MM.1S (cell line): Measurements from ENCODE around the gene MED15.
"Not testable (repeated sequence)": the region's sequence is repeated elsewhere in the genome, so short reads cannot be mapped to it uniquely, and the experiment has no call there.

Experiments
- DNase-seq: peaks from one replicate; pipeline ENCODE4 v3.0.0-alpha.2; 2015
- H2AFZ ChIP-seq: fragments of 300-600 bp; sonication (generic); 2 replicates; pipeline ENCODE4 v1.6.0; 2016; ENCODE audit warnings: antibody characterized with exemption, low read length
- H3F3A ChIP-seq: fragments of 300-600 bp; sonication (generic); 2 replicates; pipeline ENCODE4 v1.6.1; 2016; ENCODE audit warnings: mild to moderate bottlenecking, antibody characterized with exemption, low read length, moderate library complexity, mixed read lengths; ENCODE audit not compliant: insufficient read depth
- H3K27ac ChIP-seq: fragments of 300-600 bp; sonication (generic); 2 replicates; pipeline ENCODE4 v1.5.1; 2016; ENCODE audit warnings: mild to moderate bottlenecking, low read length
- H3K27me3 ChIP-seq: fragments of 300-600 bp; sonication (generic); replicated peaks from 2 replicates; pipeline ENCODE4 v1.6.0; 2016; ENCODE audit warnings: low read length; ENCODE audit not compliant: insufficient read depth
- H3K36me3 ChIP-seq: fragments of 300-600 bp; sonication (generic); replicated peaks from 2 replicates; pipeline ENCODE4 v1.6.1; 2016; ENCODE audit warnings: mild to moderate bottlenecking, low read length, mixed read lengths; ENCODE audit not compliant: insufficient read depth
- H3K4me1 ChIP-seq: fragments of 300-600 bp; sonication (generic); 2 replicates; pipeline ENCODE4 v1.6.1; 2016; ENCODE audit warnings: low read length, mixed read lengths
- H3K4me2 ChIP-seq: fragments of 300-600 bp; sonication (generic); 2 replicates; pipeline ENCODE4 v1.6.0; 2016; ENCODE audit warnings: low read depth, low read length
- H3K4me3 ChIP-seq: fragments of 300-600 bp; sonication (generic); 2 replicates; pipeline ENCODE4 v1.5.1; 2016; ENCODE audit warnings: low read length, mixed read lengths
- H3K79me2 ChIP-seq: fragments of 300-600 bp; sonication (generic); 2 replicates; pipeline ENCODE4 v1.6.1; 2016; ENCODE audit warnings: mixed run types, low read length, mixed read lengths
- H3K9ac ChIP-seq: fragments of 300-600 bp; sonication (generic); 2 replicates; pipeline ENCODE4 v1.6.1; 2016; ENCODE audit warnings: low read length, mixed read lengths
- H3K9me2 ChIP-seq: fragments of 300-600 bp; sonication (generic); replicated peaks from 2 replicates; pipeline ENCODE4 v1.6.1; 2016; ENCODE audit warnings: mild to moderate bottlenecking, low read length, mixed read lengths; ENCODE audit not compliant: insufficient read depth
- H3K9me3 ChIP-seq: fragments of 300-600 bp; sonication (generic); replicated peaks from 2 replicates; pipeline ENCODE4 v1.6.1; 2016; ENCODE audit warnings: mild to moderate bottlenecking, low read length, mixed read lengths; ENCODE audit not compliant: insufficient read depth
- H4K20me1 ChIP-seq: fragments of 300-600 bp; sonication (generic); 2 replicates; pipeline ENCODE4 v1.6.1; 2016; ENCODE audit warnings: mild to moderate bottlenecking, low read length, moderate library complexity, mixed read lengths; ENCODE audit not compliant: insufficient read depth
- CTCF ChIP-seq: fragments of 300-600 bp; sonication (generic); IDR thresholded peaks from 2 replicates; pipeline ENCODE4 v1.5.1; 2016; ENCODE audit warnings: antibody characterized with exemption, low read length, mixed read lengths
- EZH2 ChIP-seq: fragments of 300-600 bp; sonication (generic); optimal IDR thresholded peaks from 2 replicates; pipeline ENCODE3; 2017; ENCODE audit warnings: low read depth, mild to moderate bottlenecking, antibody characterized with exemption, low read length, mixed read lengths
- EZH2phosphoT487 ChIP-seq: fragments of 300-600 bp; sonication (generic); IDR thresholded peaks from 2 replicates; pipeline ENCODE4 v1.6.1; 2018; ENCODE audit warnings: antibody characterized with exemption, low read length

The MED15 gene

GRCh38 chr22:20619045-20619892 is 111.9 kb downstream of the MED15 start:
- no peaks in the 10 kb centered on the region for H3K27me3 ChIP-seq
- TF ChIP-seq EZH2 (no peak), EZH2phosphoT487 (no peak), CTCF (no peak)
- no peaks in the 10 kb centered on the region for H4K20me1 ChIP-seq
- H3K9me2 ChIP-seq: no peaks in the 10 kb centered on the region
- H3K4me3 ChIP-seq: no peak overlapping the region
- no peaks in the 10 kb centered on the region for H3K79me2 ChIP-seq
- no peak overlapping the region for H3K9ac ChIP-seq
- no peak overlapping the region for H3K4me2 ChIP-seq
- no peak overlapping the region for H3K27ac ChIP-seq
- no peak for DNase-seq
- no peaks in the 10 kb centered on the region for H3K9me3 ChIP-seq
- no peak overlapping the region for H2AFZ ChIP-seq
- no peaks in the 10 kb centered on the region for H3F3A ChIP-seq
- H3K4me1 ChIP-seq: no peaks in the 10 kb centered on the region
- no peaks in the 10 kb centered on the region for H3K36me3 ChIP-seq

GRCh38 chr22:20619893-20620194 is 112.4 kb downstream of the MED15 start:
- not testable (repeated sequence) for H3K79me2 ChIP-seq, H3K4me1 ChIP-seq, H3K4me2 ChIP-seq, H4K20me1 ChIP-seq, H3K4me3 ChIP-seq, H3K27me3 ChIP-seq, H3K9ac ChIP-seq, H2AFZ ChIP-seq, H3F3A ChIP-seq, H3K27ac ChIP-seq, H3K9me3 ChIP-seq, DNase-seq, H3K36me3 ChIP-seq, H3K9me2 ChIP-seq

- H3K79me2 ChIP-seq: no peaks in the 10 kb centered on the region
- no peak for DNase-seq
- TF ChIP-seq EZH2 (no peak), CTCF (no peak), EZH2phosphoT487 (no peak)
- H3K9me2 ChIP-seq: no peaks in the 10 kb centered on the region
- H3K4me1 ChIP-seq: no peaks in the 10 kb centered on the region
- H3F3A ChIP-seq: no peaks in the 10 kb centered on the region
- no peak overlapping the region for H3K9ac ChIP-seq
- H3K27me3 ChIP-seq: no peaks in the 10 kb centered on the region
- H3K4me3 ChIP-seq: no peak overlapping the region
- no peak overlapping the region for H3K4me2 ChIP-seq
- no peak overlapping the region for H2AFZ ChIP-seq
- H3K27ac ChIP-seq: no peak overlapping the region
- no peaks in the 10 kb centered on the region for H3K36me3 ChIP-seq
- no peaks in the 10 kb centered on the region for H4K20me1 ChIP-seq
- H3K9me3 ChIP-seq: no peaks in the 10 kb centered on the region
Measured at GRCh38 chr22:20621162-20621561, 113.8 kb downstream of the MED15 start.

GRCh38 chr22:20622650-20623339 is 115.4 kb downstream of the MED15 start:
- no peak overlapping the region for H2AFZ ChIP-seq
- no peaks in the 10 kb centered on the region for H3K36me3 ChIP-seq
- H3K27ac ChIP-seq: no peak overlapping the region
- H3K9me2 ChIP-seq: no peaks in the 10 kb centered on the region
- no peaks in the 10 kb centered on the region for H3K27me3 ChIP-seq
- no peaks in the 10 kb centered on the region for H3F3A ChIP-seq
- TF ChIP-seq EZH2 (no peak), CTCF (no peak), EZH2phosphoT487 (no peak)
- H3K4me3 ChIP-seq: no peak overlapping the region
- no peak overlapping the region for H3K4me2 ChIP-seq
- no peak for DNase-seq
- no peaks in the 10 kb centered on the region for H3K4me1 ChIP-seq
- H3K9me3 ChIP-seq: no peaks in the 10 kb centered on the region
- no peaks in the 10 kb centered on the region for H4K20me1 ChIP-seq
- H3K79me2 ChIP-seq: no peaks in the 10 kb centered on the region
- no peak overlapping the region for H3K9ac ChIP-seq
